Mammary epithelial cell (primary cell): ENCODE data around the gene ZNF384.

Source experiments
- EZH2 ChIP-seq: IDR thresholded peaks from 2 replicates; pipeline ENCODE4 v1.6.1; 2012; ENCODE audit warnings: low read length, inconsistent platforms, borderline replicate concordance
- TF ChIP-seq, protein P1 (sequence below), 2 donors: IDR thresholded peaks in 1 of 2; conservative IDR thresholded peaks in 1 of 2; 2 replicates each; pipeline ENCODE4 v1.5.1; 2011 to 2012; ENCODE audit warnings: inconsistent platforms in 2 of 2, low read length in 2 of 2, mild to moderate bottlenecking in 2 of 2, control low read depth in 1 of 2, low read depth in 1 of 2; ENCODE audit not compliant: insufficient read depth in 1 of 2; ENCODE audit errors: extremely low read depth in 1 of 2

DNA sequence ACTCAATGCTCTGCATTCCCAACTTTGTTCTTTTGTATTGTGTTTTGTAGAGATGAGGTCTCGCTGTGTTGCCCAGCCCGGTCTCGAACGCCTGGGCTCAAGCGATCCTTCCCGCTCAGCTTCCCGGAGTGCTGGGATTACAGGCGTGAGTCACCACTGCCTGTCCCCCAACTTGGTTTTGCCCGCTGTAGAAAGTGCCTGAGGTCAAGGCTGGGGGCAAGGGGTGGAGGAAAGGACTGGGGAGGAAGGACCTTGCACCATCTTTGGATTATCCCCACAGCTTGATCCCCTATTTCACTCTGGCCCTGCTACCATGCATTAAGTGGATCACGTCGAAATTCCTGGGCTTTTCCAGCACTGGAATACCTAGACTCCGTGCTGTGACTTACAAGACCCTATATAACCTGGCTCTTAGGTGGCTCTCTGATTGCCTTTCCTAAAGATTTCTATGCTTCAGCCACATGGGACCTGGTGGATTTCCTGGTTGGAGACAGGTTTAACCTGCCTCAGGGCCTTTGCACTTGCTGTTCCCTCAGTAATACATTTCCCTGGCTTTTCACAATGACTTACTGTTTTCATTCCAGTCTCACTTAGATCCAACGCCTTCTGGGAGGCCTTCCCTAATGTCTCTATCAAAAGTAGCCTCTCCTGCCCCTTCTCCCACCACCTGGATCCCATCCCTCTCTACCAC lies 12.0 kb upstream of the ZNF384 start:
- TF ChIP-seq, protein P1, sequence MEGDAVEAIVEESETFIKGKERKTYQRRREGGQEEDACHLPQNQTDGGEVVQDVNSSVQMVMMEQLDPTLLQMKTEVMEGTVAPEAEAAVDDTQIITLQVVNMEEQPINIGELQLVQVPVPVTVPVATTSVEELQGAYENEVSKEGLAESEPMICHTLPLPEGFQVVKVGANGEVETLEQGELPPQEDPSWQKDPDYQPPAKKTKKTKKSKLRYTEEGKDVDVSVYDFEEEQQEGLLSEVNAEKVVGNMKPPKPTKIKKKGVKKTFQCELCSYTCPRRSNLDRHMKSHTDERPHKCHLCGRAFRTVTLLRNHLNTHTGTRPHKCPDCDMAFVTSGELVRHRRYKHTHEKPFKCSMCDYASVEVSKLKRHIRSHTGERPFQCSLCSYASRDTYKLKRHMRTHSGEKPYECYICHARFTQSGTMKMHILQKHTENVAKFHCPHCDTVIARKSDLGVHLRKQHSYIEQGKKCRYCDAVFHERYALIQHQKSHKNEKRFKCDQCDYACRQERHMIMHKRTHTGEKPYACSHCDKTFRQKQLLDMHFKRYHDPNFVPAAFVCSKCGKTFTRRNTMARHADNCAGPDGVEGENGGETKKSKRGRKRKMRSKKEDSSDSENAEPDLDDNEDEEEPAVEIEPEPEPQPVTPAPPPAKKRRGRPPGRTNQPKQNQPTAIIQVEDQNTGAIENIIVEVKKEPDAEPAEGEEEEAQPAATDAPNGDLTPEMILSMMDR (conservative IDR thresholded peaks at IDR 0.05 in 1 of 2, IDR thresholded peaks at IDR 0.05 in 1 of 2; ENCODE audit: extremely low read depth in 1 of 2, insufficient read depth in 1 of 2, low read depth in 1 of 2, low read length in 2 of 2), result no peak
- peak; percentile 59 for TF ChIP-seq EZH2
